GM10847 (cell line): Measurements from ENCODE around the gene EEFSEC.

Source experiments
- POLR2A ChIP-seq: IDR thresholded peaks from 2 replicates; pipeline ENCODE4 v1.6.1; 2011; ENCODE audit not compliant: insufficient read length; ENCODE audit errors: extremely low read depth

The EEFSEC gene

DNA sequence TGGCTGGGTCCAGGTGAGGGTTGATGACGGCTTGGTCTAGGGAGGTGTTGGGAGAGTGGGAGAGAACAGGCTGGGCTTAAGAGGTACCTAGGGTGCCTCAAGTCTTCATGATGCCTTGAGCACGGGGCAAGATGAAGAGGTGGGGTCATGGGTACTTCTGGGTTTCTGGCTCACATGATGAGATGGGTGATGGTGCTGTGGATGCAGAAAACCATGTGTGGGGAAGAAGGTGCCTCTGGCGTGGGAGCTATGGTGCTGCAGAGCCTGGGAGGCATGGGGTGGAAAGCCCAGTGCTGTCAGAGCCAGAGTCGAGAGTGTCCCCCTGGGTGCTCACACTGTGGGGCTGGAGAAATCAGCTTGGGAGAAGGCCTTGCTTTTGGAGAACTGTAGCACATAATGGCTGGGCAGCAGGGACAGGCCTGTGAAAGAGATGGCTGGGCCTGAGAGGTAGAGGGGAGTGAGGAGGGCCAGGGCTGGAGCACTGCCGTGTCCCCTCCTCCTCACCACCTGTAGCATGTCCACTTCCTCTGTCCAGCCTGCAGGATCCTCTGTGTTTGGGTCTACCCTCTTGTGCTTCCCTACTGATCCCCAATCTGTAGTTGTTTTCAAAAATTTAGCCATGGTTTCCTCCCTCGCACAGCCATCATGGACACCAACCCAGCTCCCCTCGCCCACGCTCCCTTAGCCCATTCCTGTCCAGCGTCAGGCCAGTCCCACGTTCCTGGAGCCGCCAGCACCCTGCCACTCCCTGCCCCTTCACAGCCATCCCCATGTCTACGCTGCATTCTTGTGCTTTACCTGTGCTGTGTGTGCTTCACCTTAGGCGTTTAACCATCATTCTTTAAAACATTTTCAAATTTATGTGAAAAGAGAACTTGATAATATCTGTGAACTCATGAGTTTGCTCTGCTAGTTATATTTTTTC lies 132.0 kb downstream of the EEFSEC start:
- TF ChIP-seq POLR2A: no peak

DNA sequence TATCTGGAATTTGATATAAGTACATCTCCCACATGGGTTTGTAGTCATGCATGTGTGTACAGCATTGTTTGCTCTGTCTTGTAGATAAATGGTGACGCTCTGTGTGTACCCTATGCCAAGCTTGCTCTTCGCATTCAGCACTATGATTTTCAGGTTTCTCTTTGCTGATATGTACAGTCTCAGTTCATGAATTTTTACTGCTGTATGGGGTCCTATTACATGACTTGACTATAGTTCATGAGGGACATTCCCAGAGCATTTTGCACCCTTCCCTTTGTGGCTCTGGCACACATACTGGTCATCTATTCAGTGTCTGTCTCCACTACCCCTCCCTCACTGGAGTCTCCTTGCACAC lies 132.7 kb downstream of the EEFSEC start:
- no peak for TF ChIP-seq POLR2A

DNA sequence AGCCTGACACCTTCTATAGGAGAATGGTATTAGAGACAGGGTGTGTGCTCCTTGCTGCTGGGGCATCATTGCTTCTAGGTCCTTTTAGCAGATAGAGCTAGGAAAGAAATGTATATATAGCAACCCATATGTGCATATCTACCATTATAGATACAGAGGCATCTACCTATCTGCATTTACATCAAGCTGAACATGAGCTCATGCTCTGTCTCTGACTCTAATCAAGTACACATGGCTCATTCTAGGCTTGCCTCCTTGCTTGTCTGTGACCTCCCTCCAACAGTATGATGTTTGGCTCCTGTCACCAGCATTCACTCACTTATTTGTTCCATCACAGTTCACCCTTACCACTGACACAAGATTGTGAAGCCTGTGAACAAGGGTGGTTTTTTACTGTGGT lies 133.4 kb downstream of the EEFSEC start:
- TF ChIP-seq POLR2A: no peak

DNA sequence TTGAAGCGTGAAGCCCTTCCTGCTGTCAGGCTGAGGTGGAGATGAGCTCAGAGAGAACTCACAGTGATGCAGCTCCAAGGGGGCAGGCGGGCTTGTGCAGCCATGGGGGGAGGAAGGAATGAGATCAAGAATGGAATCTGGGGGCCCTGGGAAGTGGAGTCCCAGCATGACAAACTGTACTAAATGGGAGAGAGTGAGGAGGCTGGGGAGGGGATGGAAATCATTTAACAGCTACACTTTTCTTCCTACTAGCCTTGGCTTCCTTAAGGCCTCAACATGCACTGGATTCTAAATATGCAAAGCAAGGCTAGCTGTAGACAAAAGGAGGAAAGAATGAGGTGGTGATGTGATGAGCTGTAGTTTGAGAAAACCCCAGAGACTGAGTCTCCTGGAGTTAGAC lies 133.9 kb downstream of the EEFSEC start:
- TF ChIP-seq POLR2A: no peak

DNA sequence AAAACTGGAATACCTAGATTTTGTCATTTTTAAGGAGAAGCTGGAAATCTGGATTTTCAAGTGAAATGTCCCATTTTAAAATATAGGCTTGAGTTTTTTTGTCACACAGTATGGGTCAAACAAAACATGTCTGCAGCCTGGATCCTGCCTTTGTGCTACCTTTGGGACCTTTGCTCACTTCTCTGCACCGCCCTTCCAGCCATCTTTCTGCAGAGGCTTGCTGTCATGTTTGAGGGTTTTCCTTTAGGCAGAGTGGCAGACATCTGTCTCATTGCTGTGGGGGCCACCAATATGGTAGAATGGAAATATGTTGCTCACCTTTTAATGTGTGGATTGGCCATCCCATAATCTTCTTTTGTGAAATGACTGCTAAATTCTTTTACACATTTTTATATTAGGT lies 136.3 kb downstream of the EEFSEC start:
- no peak for TF ChIP-seq POLR2A

DNA sequence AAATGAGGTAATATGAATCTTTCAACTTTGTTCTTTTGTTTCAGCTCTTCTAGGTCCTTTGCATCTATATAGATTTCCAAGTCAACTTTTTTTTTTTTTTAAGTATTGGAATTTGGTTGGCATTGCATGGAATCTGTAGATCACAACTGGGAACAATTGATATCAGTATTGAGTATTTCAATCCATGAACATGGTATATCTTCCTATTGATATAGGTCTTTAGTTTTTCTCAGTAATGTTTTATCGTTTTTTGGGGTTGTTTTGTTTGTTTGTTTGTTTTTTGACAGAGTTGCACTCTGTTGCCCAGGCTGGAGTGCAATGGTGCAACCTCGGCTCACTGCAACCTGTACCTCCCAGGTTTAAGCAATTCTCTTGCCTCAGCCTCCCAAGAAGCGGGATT lies 137.2 kb downstream of the EEFSEC start:
- TF ChIP-seq POLR2A: no peak

DNA sequence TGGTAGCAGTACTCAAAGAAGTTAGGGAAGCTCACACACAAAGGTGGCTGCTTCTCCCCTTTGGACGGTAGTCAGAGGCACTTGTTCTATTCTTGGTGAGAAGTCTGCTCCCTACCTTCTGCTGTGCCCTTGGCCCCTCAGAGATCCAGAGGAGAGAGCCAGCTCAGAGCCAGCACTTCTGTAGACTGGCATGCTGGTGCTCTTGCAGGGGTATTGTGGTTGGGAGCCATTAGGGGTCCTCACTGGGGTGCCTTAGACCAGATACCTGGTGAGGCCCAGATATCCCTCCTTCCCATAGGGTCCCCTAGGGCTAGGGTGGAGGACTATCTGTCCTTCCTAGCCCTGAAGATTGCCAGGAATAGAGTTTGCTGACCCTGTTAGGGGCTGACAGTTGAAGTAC lies 140.6 kb downstream of the EEFSEC start:
- TF ChIP-seq POLR2A: no peak

DNA sequence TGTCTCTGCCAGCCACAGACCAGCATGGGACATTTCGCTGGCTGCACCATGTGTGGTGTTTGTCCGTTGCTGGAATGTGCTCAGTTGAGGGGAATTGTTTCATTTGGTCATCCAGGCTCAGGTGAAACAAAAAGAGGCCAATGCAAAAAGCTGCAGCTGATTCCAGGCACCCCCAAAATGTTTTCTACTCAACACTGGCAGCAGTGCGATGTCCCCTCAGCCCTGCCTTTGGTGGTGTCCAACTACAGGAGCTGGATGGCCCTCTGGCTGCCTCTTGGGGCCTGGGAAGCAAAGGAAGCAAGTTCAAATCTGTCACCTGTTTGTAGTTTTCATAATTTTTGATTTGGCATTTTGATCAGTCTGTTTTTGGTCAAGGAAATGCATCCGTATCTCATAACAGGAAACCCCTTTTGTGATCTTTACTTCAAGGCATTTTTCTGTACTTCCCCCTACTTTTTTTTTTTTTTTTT lies 141.8 kb downstream of the EEFSEC start:
- TF ChIP-seq POLR2A: no peak

DNA sequence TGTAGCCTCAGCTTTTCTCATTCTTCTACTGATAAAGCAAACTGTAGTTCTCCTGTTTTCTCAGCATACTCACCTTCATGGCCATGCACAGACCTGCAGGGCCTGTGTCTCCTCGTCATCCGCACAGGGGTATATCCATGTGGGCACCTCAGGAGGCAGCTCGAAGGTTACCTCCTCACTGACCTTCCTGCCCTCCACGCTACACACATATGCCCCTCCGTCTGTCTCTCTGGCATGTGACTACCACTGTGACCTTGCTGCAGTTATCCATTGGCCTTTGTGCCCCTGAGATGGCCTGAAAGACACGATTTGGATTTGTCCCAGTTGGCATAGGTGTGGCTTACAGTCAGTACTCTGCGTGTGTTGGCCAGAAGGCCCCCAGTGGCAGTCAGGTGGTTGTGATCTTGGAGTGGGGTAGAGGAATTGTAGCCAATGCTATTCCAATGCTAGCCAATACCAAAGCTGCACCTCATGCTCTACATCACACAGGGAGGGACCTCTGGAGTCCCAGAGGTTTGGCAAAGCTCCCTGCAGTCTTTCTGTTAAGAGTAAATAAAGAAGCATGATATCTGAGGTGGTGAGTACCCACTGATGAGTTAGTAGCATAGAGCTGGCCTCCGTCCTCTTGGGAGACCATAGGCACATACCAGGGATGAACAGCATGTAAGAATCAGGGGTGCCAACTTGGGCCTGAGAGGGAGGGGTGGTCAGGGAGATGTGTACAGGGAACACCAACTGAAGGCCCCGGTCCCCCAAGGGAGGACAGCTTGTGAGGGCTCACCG lies 143.4 kb downstream of the EEFSEC start:
- TF ChIP-seq POLR2A: no peak

DNA sequence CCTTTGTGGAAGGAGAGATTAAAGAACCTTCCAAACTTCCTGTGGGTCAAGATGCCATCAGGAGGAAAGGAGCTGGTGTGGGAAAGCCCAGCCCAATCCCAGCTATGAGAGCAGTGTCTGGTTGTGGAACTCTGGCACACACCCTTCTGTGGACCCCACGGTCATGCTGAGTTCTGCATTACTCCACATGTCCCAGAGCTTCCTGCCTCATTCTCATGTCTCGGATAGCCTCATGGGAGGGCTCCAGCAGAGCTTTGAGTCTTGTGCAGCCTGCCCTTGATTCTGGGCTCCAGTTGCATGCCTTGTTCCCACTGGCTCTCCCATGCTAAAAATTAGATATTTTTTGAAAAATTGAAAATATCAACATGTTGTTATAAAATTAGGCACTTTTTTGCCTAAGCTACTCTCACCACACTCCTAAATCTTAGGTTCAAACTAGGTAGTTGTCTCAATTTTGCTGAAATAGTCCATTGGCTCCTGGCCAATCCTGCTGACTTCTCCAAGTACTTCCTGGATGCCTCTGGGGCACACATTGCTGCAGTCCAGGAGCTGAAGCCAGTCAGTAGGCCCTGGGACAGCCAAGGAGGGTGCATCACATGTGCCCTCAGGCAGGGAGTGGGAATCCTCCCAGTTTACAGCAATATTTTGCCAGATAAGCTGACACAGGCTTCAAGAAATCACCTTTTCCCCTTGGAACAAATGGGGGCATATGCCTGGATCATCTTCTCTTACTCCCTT lies 144.3 kb downstream of the EEFSEC start:
- no peak for TF ChIP-seq POLR2A

DNA sequence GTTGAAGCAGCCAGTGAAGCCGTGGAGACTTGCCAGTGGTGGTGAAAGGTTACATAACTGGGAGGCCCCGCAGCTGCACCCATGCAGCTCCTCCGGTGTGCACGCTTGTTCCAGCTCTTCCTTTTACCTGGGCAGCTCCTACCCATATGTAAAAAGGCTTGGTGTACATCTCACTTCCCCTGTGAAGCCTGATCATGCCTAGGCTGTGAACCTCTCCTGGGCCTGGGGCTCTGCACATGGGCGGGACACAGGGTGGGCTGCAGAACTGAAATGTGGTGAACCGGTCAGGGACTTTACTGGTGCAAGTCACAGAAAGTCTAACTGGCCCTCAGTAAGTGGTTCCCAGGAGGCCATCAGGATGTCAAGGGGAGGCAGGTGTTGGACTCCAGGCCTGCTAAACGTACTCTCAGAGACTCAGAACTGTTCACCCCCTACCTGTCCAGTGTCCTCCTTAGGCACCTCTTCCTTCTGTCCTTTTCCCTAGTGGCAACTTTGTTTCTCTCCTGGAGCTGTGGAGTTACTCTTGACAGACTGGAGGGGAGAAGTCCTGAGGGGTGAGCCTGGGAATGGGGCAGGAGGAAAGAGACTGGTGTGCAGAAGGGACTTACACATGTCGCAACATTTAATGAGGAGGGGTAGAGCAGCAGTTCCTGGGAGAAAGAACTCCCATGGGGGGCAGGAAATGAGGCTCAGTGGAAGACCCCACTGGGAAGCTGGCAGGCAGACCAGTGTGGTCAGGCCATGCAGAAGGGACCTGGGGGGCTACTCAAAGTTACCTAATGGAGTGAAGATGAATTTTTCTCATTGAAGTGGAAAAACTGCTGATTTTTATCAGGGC lies 148.1 kb downstream of the EEFSEC start:
- TF ChIP-seq POLR2A: no peak

DNA sequence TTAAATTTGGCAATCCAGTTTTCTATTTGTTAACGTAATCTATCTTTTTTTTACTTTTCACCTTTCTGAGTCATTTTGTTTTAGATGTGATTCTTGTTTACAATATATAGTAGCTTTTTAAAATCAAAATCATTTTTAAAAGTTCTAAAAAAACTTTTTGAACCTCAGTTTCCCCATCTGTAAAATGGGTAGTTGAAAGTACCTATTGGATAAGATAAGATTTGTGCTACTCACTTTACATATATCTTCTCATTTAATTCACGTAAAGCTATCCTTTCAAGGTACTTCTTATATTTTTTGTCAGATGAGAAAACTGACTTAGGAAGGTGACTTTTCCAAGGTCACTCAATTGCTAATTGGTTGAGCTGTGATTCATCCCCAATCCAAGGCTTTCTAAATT lies 153.2 kb downstream of the EEFSEC start:
- no peak for TF ChIP-seq POLR2A

DNA sequence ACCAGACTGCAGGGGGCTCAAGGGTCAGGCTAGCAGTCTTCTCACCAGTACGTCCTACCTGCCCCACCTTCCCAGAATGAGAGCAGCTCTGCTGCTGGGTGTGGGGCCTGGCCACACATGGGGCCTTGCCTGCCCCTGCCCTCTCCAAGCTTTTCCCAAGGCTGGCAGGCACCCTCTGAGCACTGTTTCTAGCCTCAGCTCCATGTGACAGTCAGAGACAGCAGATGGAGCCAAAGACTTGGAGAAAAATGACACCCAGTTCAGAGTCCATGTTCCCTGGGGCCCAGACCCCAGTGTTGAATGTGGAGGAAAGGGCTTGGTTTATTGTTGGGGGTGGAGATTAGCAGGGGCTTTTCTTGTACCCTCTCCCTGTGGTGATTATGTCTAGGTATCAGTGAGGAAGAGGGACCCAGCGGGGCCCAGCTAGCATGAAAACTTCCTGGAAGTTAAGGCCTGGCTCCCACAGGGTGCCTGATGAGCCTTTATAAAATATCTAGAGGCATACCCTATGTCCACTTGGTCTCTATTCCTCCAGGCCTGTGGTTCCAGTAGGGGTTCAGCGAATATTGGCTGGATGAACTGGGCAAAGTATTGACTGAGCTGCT lies 153.8 kb downstream of the EEFSEC start:
- no peak for TF ChIP-seq POLR2A

DNA sequence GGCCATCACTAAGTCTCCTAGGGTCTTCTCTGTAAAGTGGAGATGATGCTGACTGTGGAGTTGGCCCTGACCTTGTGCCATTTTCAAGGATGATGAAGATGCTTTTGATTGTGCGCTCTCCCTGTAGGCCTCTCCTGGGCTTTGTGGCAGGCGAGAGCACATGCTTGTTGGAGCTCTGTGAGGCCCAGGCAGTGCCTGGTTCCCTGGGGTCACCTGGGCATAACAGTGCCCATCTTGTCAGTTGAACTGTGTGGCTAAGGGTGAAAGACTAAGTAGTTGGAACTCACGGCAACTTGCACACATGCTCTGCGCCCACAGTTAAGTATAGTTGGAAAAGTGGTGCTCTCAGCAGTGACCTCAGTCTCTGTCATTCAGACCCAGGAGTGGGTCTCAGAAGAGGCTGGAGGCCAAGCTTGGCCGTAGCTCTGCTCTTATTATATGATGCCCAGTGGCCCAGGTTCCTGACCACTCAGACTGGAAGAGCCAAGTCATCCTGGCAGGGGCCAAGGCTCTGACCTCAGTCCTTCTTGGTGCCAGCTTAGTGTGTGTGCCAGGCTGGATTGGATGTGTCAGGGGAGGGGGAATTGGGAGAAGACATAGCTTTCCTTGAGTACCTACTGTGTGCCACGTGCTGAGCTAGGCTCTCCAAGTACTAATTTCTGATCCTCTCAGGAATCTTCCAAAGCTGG lies 154.6 kb downstream of the EEFSEC start:
- TF ChIP-seq POLR2A: no peak
